H9 (cell line): ENCODE results near the gene PRKACA. TPM values are rescaled to one million over a fixed set of nuclear protein-coding genes. Genes with fewer than 3 reads are reported as not detected.
A peak's percentile ranks its signal among the peaks of the same experiment; 100 is the strongest.

ENCODE experiments used
- DNase-seq: peaks from one replicate; pipeline ENCODE4 v3.0.0-alpha.2; 2017
- H2AFZ ChIP-seq: one replicate; pipeline ENCODE4 v1.6.1; 2013; ENCODE audit warnings: mild to moderate bottlenecking, low read length, control low read depth, moderate library complexity
- H2AK5ac ChIP-seq: 2 replicates; pipeline ENCODE4 v1.6.1; 2013; ENCODE audit warnings: low read length, control low read depth, mixed read lengths; ENCODE audit not compliant: insufficient read length
- H2BK120ac ChIP-seq: one replicate; pipeline ENCODE4 v1.6.1; 2013; ENCODE audit warnings: low read depth, mild to moderate bottlenecking, low read length, control low read depth, inconsistent platforms; ENCODE audit not compliant: poor library complexity, severe bottlenecking
- H2BK12ac ChIP-seq: 2 replicates; pipeline ENCODE4 v1.6.1; 2013; ENCODE audit warnings: low read length, control low read depth, mixed read lengths, low read depth; ENCODE audit not compliant: insufficient read length
- H2BK15ac ChIP-seq: 2 replicates; pipeline ENCODE4 v1.6.1; 2013; ENCODE audit warnings: low read depth, low read length, control low read depth
- H2BK20ac ChIP-seq: one replicate; pipeline ENCODE4 v1.6.1; 2013; ENCODE audit warnings: low read depth, mild to moderate bottlenecking, low read length, control low read depth, inconsistent platforms; ENCODE audit not compliant: poor library complexity, severe bottlenecking
- H2BK5ac ChIP-seq: 2 replicates; pipeline ENCODE4 v1.6.1; 2013; ENCODE audit warnings: low read length, control low read depth, mixed read lengths; ENCODE audit not compliant: insufficient read length
- H3K14ac ChIP-seq: 2 replicates; pipeline ENCODE4 v1.6.1; 2013; ENCODE audit warnings: low read length, control low read depth; ENCODE audit not compliant: insufficient read depth
- H3K18ac ChIP-seq: 2 replicates; pipeline ENCODE4 v1.6.1; 2013; ENCODE audit warnings: low read depth, mild to moderate bottlenecking, mixed read lengths, low read length, control low read depth; ENCODE audit not compliant: insufficient read length
- H3K23ac ChIP-seq: 2 replicates; pipeline ENCODE4 v1.6.1; 2013; ENCODE audit warnings: low read length, control low read depth, mixed read lengths, low read depth; ENCODE audit not compliant: insufficient read length
- H3K23me2 ChIP-seq: 2 replicates; pipeline ENCODE4 v1.6.1; 2013; ENCODE audit warnings: low read depth, mild to moderate bottlenecking, mixed read lengths, low read length, control low read depth; ENCODE audit not compliant: insufficient read length, poor library complexity, severe bottlenecking
- H3K27ac ChIP-seq: 2 replicates; pipeline ENCODE4 v1.5.1; 2013; ENCODE audit warnings: low read length, control low read depth, mixed read lengths, low read depth; ENCODE audit not compliant: insufficient read length
- H3K27me3 ChIP-seq: 2 replicates; pipeline ENCODE4 v1.6.1; 2013; ENCODE audit warnings: low read length, control low read depth, inconsistent platforms; ENCODE audit not compliant: insufficient read depth
- H3K4ac ChIP-seq: 2 replicates; pipeline ENCODE4 v1.6.1; 2013; ENCODE audit warnings: low read depth, mild to moderate bottlenecking, control low read depth, inconsistent platforms, low read length, moderate library complexity
- H3K4me1 ChIP-seq: 2 replicates; pipeline ENCODE4 v1.6.1; 2013; ENCODE audit warnings: low read length, control low read depth, inconsistent platforms; ENCODE audit not compliant: insufficient read depth
- H3K4me2 ChIP-seq: 2 replicates; pipeline ENCODE4 v1.6.1; 2013; ENCODE audit warnings: low read length, control low read depth, mixed read lengths; ENCODE audit not compliant: insufficient read length, insufficient read depth
- H3K56ac ChIP-seq: 2 replicates; pipeline ENCODE4 v1.6.1; 2013; ENCODE audit warnings: low read depth, mild to moderate bottlenecking, mixed read lengths, low read length, control low read depth; ENCODE audit not compliant: insufficient read length
- H3K79me1 ChIP-seq: 2 replicates; pipeline ENCODE4 v1.6.1; 2013; ENCODE audit warnings: low read depth, mild to moderate bottlenecking, moderate library complexity, low read length, control low read depth, inconsistent platforms; ENCODE audit not compliant: insufficient read depth, poor library complexity, severe bottlenecking
- H3K79me2 ChIP-seq: 2 replicates; pipeline ENCODE4 v1.6.1; 2013; ENCODE audit warnings: low read length, control low read depth, inconsistent platforms; ENCODE audit not compliant: insufficient read depth
- H3K9ac ChIP-seq: 2 replicates; pipeline ENCODE4 v1.6.1; 2013; ENCODE audit warnings: low read length, control low read depth, mixed read lengths; ENCODE audit not compliant: insufficient read length; ENCODE audit errors: extremely low read depth
- H3K9me3 ChIP-seq: one replicate; pipeline ENCODE4 v1.6.1; 2013; ENCODE audit warnings: low read depth, low read length, inconsistent platforms; ENCODE audit not compliant: control insufficient read depth
- H3T11ph ChIP-seq: one replicate; pipeline ENCODE4 v1.6.1; 2013; ENCODE audit warnings: mild to moderate bottlenecking, low read length, control low read depth, inconsistent platforms
- H4K20me1 ChIP-seq: one replicate; pipeline ENCODE4 v1.6.1; 2013; ENCODE audit not compliant: control insufficient read depth, insufficient read length, insufficient read depth
- H4K5ac ChIP-seq: 2 replicates; pipeline ENCODE4 v1.6.1; 2013; ENCODE audit warnings: low read depth, mild to moderate bottlenecking, mixed read lengths, low read length, control low read depth; ENCODE audit not compliant: insufficient read length
- H4K8ac ChIP-seq: replicated peaks from 2 replicates; pipeline ENCODE4 v1.6.1; 2013; ENCODE audit warnings: low read length, control low read depth, mixed read lengths, low read depth; ENCODE audit not compliant: insufficient read length
- H4K91ac ChIP-seq: 2 replicates; pipeline ENCODE4 v1.6.1; 2013; ENCODE audit warnings: low read depth, mild to moderate bottlenecking, moderate library complexity, mixed read lengths, low read length, control low read depth; ENCODE audit not compliant: insufficient read length
- H3K27ac Mint-ChIP-seq, 3 experiments: 2 replicates in 2 of 3; 3 replicates in 1 of 3; pipeline ENCODE4 v1.8.0; 2020 to 2021; ENCODE audit warnings: mixed read lengths in 3 of 3, mild to moderate bottlenecking in 1 of 3, moderate library complexity in 1 of 3
- H3K27me3 Mint-ChIP-seq: 2 replicates; pipeline ENCODE4 v1.8.0; 2021; ENCODE audit warnings: low read depth, mild to moderate bottlenecking, moderate library complexity, mixed read lengths
- H3K36me3 Mint-ChIP-seq, 3 experiments: 2 replicates in 2 of 3; 3 replicates in 1 of 3; pipeline ENCODE4 v1.8.0; 2020 to 2021; ENCODE audit warnings: low read depth in 3 of 3, mixed read lengths in 3 of 3; ENCODE audit not compliant: insufficient read depth in 1 of 3
- H3K4me1 Mint-ChIP-seq, 2 experiments: 2 replicates each; pipeline ENCODE4 v1.8.0; 2020; ENCODE audit warnings: mixed read lengths in 2 of 2
- H3K4me3 Mint-ChIP-seq, 2 experiments: 2 replicates in 1 of 2; 3 replicates in 1 of 2; pipeline ENCODE4 v1.8.0; 2020 to 2021; ENCODE audit warnings: mild to moderate bottlenecking in 2 of 2, mixed read lengths in 2 of 2, moderate library complexity in 1 of 2
- H3K9me3 Mint-ChIP-seq, 2 experiments: 2 replicates in 1 of 2; 3 replicates in 1 of 2; pipeline ENCODE4 v1.8.0; 2020; ENCODE audit warnings: mild to moderate bottlenecking in 2 of 2, mixed read lengths in 2 of 2, moderate library complexity in 1 of 2
- CTCF ChIP-seq: fragments of 200-600 bp; sonication (generic); conservative IDR thresholded peaks from 3 replicates; pipeline ENCODE4 v1.8.0; 2021; ENCODE audit warnings: antibody characterized with exemption, mild to moderate bottlenecking
- WGBS: extraction: QIAGEN DNeasy Blood & Tissue Kit; methylation state at CpG from one replicate; pipeline ENCODE4 v1.1.7; 2013; ENCODE audit warnings: missing lambda C conversion rate, low lambda C conversion rate, mixed read lengths; ENCODE audit not compliant: insufficient read length; ENCODE audit errors: extremely low coverage; 5-methylcytosine and 5-hydroxymethylcytosine counted together
- total RNA-seq: library from RNA; stranded (reverse); gene quantifications from 2 replicates; pipeline ENCODE4 v1.2.1, GENCODE V29; 2021

Gene PRKACA
- total RNA-seq, 1 experiment from 2014 or later = 51.8 TPM

- no peak overlapping the region for H2BK20ac ChIP-seq
- no peaks in the 10 kb centered on the region; the same call in 1 of the 2 replicates for H3K4me1 ChIP-seq
- H3K79me1 ChIP-seq = no peaks in the 10 kb centered on the region
- H3K23me2 ChIP-seq = peaks cover 9% of the 10 kb centered on the region
- no peaks in the 10 kb centered on the region for H3K79me2 ChIP-seq
- no peak overlapping the region for H4K5ac ChIP-seq
- WGBS = no CpG with 5 or more reads among the region's 24 CpGs
- no peak overlapping the region for H3K9ac ChIP-seq
- H2BK120ac ChIP-seq = no peak overlapping the region
- peak overlapping the region; percentile 89 to 95 for H3K4me3 Mint-ChIP-seq
- H3K56ac ChIP-seq = no peak overlapping the region
- no peak overlapping the region for H3K18ac ChIP-seq
- no peak for DNase-seq
- no peak overlapping the region for H2BK15ac ChIP-seq
- no peak overlapping the region for H3T11ph ChIP-seq
- no peak overlapping the region for H2AFZ ChIP-seq
- H3K4ac ChIP-seq = no peak overlapping the region
- H2BK12ac ChIP-seq = peak overlapping the region; percentile 79
- no peak overlapping the region for H3K27ac ChIP-seq
- no peak overlapping the region for H2BK5ac ChIP-seq
- H3K36me3 Mint-ChIP-seq = peaks cover 0 to 7% (median 0%) of the 10 kb centered on the region in 3 experiments; a peak in 3 of 7 replicates
- H4K91ac ChIP-seq = no peak overlapping the region
- H3K4me1 Mint-ChIP-seq = peaks cover 6 to 7% of the 10 kb centered on the region in 2 experiments; a peak in 3 of 4 replicates
- H4K8ac ChIP-seq = no peak overlapping the region
- peaks cover 14% of the 10 kb centered on the region for H3K27me3 Mint-ChIP-seq
- peak overlapping the region; percentile 52; the same call in 1 of the 2 replicates for H3K14ac ChIP-seq
- H3K9me3 Mint-ChIP-seq = no peaks in the 10 kb centered on the region
- H4K20me1 ChIP-seq = no peaks in the 10 kb centered on the region
- no peak overlapping the region for H3K23ac ChIP-seq
- H3K9me3 ChIP-seq = no peaks in the 10 kb centered on the region
- H3K27me3 ChIP-seq = no peaks in the 10 kb centered on the region
- no peak overlapping the region; a peak in 2 of 7 replicates for H3K27ac Mint-ChIP-seq
- H2AK5ac ChIP-seq = no peak overlapping the region
- peak overlapping the region; percentile 67 for H3K4me2 ChIP-seq
- no peak for TF ChIP-seq CTCF
These were observed 35.5 kb downstream of the PRKACA start for GRCh38 chr19:14081797-14082674.
